GM23338 (cell line): ENCODE data around the gene CTNND2. TPM values are rescaled to one million over a fixed set of nuclear protein-coding genes. Genes with fewer than 3 reads are reported as not detected.

Source experiments
- ATAC-seq: fragments of 200-7000 bp; cut with Tn5 transposase; 3 replicates; pipeline ENCODE4 v1.9.1; 2020
- DNase-seq: peaks from one replicate; pipeline ENCODE4 v3.0.0-alpha.2; 2015; ENCODE audit warnings: low spot score
- H2AFZ ChIP-seq: fragments of 200-600 bp; sonication (generic); 2 replicates; pipeline ENCODE4 v1.8.0; 2016; ENCODE audit warnings: antibody characterized with exemption, mild to moderate bottlenecking, moderate library complexity
- H3F3A ChIP-seq: fragments of 200-600 bp; sonication (generic); replicated peaks from 2 replicates; pipeline ENCODE4 v1.8.0; 2017; ENCODE audit warnings: antibody characterized with exemption, mixed run types, low read depth
- H3K27ac ChIP-seq: fragments of 200-600 bp; sonication (generic); 2 replicates; pipeline ENCODE4 v1.6.1; 2016; ENCODE audit warnings: low read depth
- H3K27me3 ChIP-seq: fragments of 200-600 bp; sonication (generic); 2 replicates; pipeline ENCODE4 v1.8.0; 2016; ENCODE audit warnings: mild to moderate bottlenecking, mixed run types, moderate library complexity; ENCODE audit not compliant: insufficient read depth
- H3K36me3 ChIP-seq: fragments of 200-600 bp; sonication (generic); 2 replicates; pipeline ENCODE4 v1.8.0; 2016; ENCODE audit warnings: mild to moderate bottlenecking; ENCODE audit not compliant: insufficient read depth
- H3K4me1 ChIP-seq: fragments of 200-600 bp; sonication (generic); 2 replicates; pipeline ENCODE4 v1.8.0; 2016; ENCODE audit warnings: mild to moderate bottlenecking, moderate library complexity; ENCODE audit not compliant: insufficient read depth
- H3K4me2 ChIP-seq: fragments of 200-600 bp; sonication (generic); 2 replicates; pipeline ENCODE4 v1.7.1; 2017; ENCODE audit warnings: mixed run types
- H3K4me3 ChIP-seq: fragments of 200-600 bp; sonication (generic); 2 replicates; pipeline ENCODE4 v1.6.1; 2016; ENCODE audit warnings: mixed run types
- H3K79me2 ChIP-seq: fragments of 200-600 bp; sonication (generic); replicated peaks from 2 replicates; pipeline ENCODE4 v1.8.0; 2017; ENCODE audit warnings: mild to moderate bottlenecking; ENCODE audit not compliant: insufficient read depth
- H3K9me2 ChIP-seq: fragments of 200-600 bp; sonication (generic); 2 replicates; pipeline ENCODE4 v1.8.0; 2017; ENCODE audit not compliant: insufficient read depth
- H4K20me1 ChIP-seq: fragments of 200-600 bp; sonication (generic); replicated peaks from 2 replicates; pipeline ENCODE4 v1.8.0; 2017; ENCODE audit warnings: mild to moderate bottlenecking; ENCODE audit not compliant: insufficient read depth
- H3K27ac Mint-ChIP-seq: 2 replicates; pipeline ENCODE4 v1.8.0; 2020; ENCODE audit warnings: inconsistent platforms, mild to moderate bottlenecking, moderate library complexity, mixed read lengths
- H3K27me3 Mint-ChIP-seq: 3 replicates; pipeline ENCODE4 v1.8.0; 2022; ENCODE audit warnings: low read depth, mild to moderate bottlenecking, moderate library complexity, mixed read lengths, inconsistent platforms; ENCODE audit not compliant: insufficient read depth, poor library complexity
- H3K36me3 Mint-ChIP-seq: 3 replicates; pipeline ENCODE4 v1.8.0; 2021; ENCODE audit warnings: low read depth, mild to moderate bottlenecking, inconsistent platforms, moderate library complexity, mixed read lengths
- H3K4me1 Mint-ChIP-seq: 3 replicates; pipeline ENCODE4 v1.8.0; 2020; ENCODE audit warnings: mild to moderate bottlenecking, inconsistent platforms, mixed read lengths
- H3K4me3 Mint-ChIP-seq: 3 replicates; pipeline ENCODE4 v1.8.0; 2021; ENCODE audit warnings: moderate library complexity, mild to moderate bottlenecking, inconsistent platforms, mixed read lengths
- H3K9me3 Mint-ChIP-seq: 3 replicates; pipeline ENCODE4 v1.8.0; 2020; ENCODE audit warnings: moderate library complexity, mild to moderate bottlenecking, inconsistent platforms, mixed read lengths
- ETS1 ChIP-seq: IDR thresholded peaks from 2 replicates; pipeline ENCODE4 v1.6.1; 2016; ENCODE audit warnings: antibody characterized with exemption
- JUNB ChIP-seq: IDR thresholded peaks from one replicate; pipeline ENCODE4 v1.6.1; 2016; ENCODE audit warnings: antibody characterized with exemption; ENCODE audit not compliant: unreplicated experiment
- ZNF331 ChIP-seq: fragments of 250-450 bp; sonication (Bioruptor Pico); IDR thresholded peaks from 2 replicates; pipeline ENCODE4 v1.5.0; 2020; ENCODE audit warnings: low read depth, mild to moderate bottlenecking, moderate library complexity
- ZNF462 ChIP-seq: fragments of 250-450 bp; sonication (Bioruptor Pico); IDR thresholded peaks from 2 replicates; pipeline ENCODE4 v1.5.0; 2020; ENCODE audit warnings: mild to moderate bottlenecking, moderate library complexity
- polyA plus RNA-seq: library from polyadenylated mRNA; unstranded; fragments of >200 nt; fragmentation: Nextera tagmentation; extraction: Ambion mirVana; gene quantifications from 2 replicates; pipeline ENCODE4 v1.2.1, GENCODE V29; 2016
- total RNA-seq: library from RNA; depleted of rRNA; stranded (reverse); fragments of >200 nt; shearing (Covaris generic); gene quantifications from 2 replicates; pipeline ENCODE4 v1.2.3, GENCODE V29; 2014
- TF ChIP-seq, protein P1 (sequence below), 2 experiments: fragments of 200-600 bp in 1 of 2; sonication (generic) in 1 of 2; conservative IDR thresholded peaks; 2 replicates each; pipeline versions ENCODE4 v1.5.1 to v1.6.1; 2016 to 2017; ENCODE audit warnings: antibody characterized with exemption in 2 of 2, low read depth in 2 of 2, mild to moderate bottlenecking in 2 of 2, moderate library complexity in 1 of 2
- TF ChIP-seq, protein P2 (sequence below): IDR thresholded peaks from one replicate; pipeline ENCODE4 v1.6.1; 2018; ENCODE audit warnings: antibody characterized with exemption; ENCODE audit not compliant: unreplicated experiment

Gene CTNND2
- total and polyA plus RNA-seq, 2 experiments from 2014 or later: 5.1 to 7.0 TPM

DNA sequence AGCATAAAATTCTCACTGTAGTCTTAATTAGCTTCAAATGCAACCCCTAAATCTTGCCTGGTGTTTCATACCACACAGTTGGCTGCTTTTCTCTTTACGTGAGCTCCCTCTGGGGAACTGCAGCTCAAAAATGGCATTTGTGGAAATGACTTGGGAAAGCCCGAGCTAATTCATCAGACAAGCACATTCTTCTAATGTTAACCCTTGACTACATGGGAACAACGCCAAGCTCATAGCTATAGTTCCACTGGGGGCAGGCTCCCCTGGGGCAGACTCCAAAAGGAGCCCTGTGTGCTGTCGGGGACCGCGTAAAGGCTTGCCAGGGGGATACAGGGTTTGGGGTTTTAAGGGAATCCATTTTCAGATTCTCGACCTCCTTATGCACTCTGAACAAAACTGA, 841.8 kb downstream of the CTNND2 start:
- Mint-ChIP-seq H3K36me3 (peaks cover 10% of the 10 kb centered on the region), H3K4me1 (peaks cover 11% of the 10 kb centered on the region), H3K27me3 (peaks cover 5% of the 10 kb centered on the region), H3K27ac (no peak overlapping the region), H3K9me3 (peaks cover 11% of the 10 kb centered on the region), H3K4me3 (no peak overlapping the region)
- Histone ChIP-seq H3F3A (no peaks in the 10 kb centered on the region), H3K4me2 (no peak overlapping the region), H3K9me2 (peaks cover 11% of the 10 kb centered on the region; the same call in 1 of the 2 replicates), H3K4me1 (peaks cover 11% of the 10 kb centered on the region; the same call in 1 of the 2 replicates), H4K20me1 (no peaks in the 10 kb centered on the region), H3K27me3 (no peaks in the 10 kb centered on the region), H2AFZ (no peak overlapping the region), H3K27ac (no peak overlapping the region), H3K4me3 (no peak overlapping the region), H3K36me3 (no peaks in the 10 kb centered on the region), H3K79me2 (no peaks in the 10 kb centered on the region)
- TF ChIP-seq, protein P1, sequence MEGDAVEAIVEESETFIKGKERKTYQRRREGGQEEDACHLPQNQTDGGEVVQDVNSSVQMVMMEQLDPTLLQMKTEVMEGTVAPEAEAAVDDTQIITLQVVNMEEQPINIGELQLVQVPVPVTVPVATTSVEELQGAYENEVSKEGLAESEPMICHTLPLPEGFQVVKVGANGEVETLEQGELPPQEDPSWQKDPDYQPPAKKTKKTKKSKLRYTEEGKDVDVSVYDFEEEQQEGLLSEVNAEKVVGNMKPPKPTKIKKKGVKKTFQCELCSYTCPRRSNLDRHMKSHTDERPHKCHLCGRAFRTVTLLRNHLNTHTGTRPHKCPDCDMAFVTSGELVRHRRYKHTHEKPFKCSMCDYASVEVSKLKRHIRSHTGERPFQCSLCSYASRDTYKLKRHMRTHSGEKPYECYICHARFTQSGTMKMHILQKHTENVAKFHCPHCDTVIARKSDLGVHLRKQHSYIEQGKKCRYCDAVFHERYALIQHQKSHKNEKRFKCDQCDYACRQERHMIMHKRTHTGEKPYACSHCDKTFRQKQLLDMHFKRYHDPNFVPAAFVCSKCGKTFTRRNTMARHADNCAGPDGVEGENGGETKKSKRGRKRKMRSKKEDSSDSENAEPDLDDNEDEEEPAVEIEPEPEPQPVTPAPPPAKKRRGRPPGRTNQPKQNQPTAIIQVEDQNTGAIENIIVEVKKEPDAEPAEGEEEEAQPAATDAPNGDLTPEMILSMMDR (conservative IDR thresholded peaks at IDR 0.05; ENCODE audit: low read depth in 2 of 2): peak; percentile 13 to 22; a peak in 2 of 4 replicates
- TF ChIP-seq ZNF462: no peak
- peak; percentile 83 for ATAC-seq
- peak; percentile 41 for DNase-seq

DNA sequence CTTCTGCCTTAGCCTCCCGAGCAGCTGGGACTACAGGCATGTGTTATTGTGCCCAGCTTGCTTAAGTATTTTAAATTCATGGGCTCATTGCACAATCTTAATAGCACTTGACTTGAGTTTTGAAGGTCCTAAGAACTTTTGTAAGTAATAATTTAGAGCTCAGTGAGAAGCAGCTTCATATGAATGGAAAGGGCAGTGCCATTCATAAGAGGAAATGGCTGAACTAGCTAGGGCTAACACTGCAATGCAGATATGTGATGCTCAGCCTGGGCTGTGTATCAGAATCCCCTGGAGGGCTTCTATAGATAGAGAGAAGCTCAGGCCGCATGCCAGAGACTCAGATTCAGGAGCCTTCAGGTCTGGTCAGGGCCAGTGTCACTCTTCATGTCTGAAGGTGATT, 847.7 kb downstream of the CTNND2 start:
- H3K27me3 Mint-ChIP-seq: peaks cover 3% of the 10 kb centered on the region
- no peak overlapping the region for H3K27ac Mint-ChIP-seq
- no peaks in the 10 kb centered on the region for H3K4me1 Mint-ChIP-seq
- no peaks in the 10 kb centered on the region for H3F3A ChIP-seq
- H3K9me3 Mint-ChIP-seq: peaks cover 17% of the 10 kb centered on the region
- no peaks in the 10 kb centered on the region for H3K4me1 ChIP-seq
- no peak overlapping the region for H2AFZ ChIP-seq
- H3K27me3 ChIP-seq: no peaks in the 10 kb centered on the region
- no peaks in the 10 kb centered on the region for H3K36me3 ChIP-seq
- no peak overlapping the region for H3K4me3 Mint-ChIP-seq
- H3K9me2 ChIP-seq: no peaks in the 10 kb centered on the region
- H3K4me3 ChIP-seq: no peak overlapping the region
- no peak overlapping the region for H3K4me2 ChIP-seq
- DNase-seq (no peak), ATAC-seq (no peak)
- H4K20me1 ChIP-seq: no peaks in the 10 kb centered on the region
- no peaks in the 10 kb centered on the region for H3K79me2 ChIP-seq
- H3K36me3 Mint-ChIP-seq: peaks cover 15% of the 10 kb centered on the region
- no peak overlapping the region for H3K27ac ChIP-seq
- TF ChIP-seq, protein P1 (conservative IDR thresholded peaks at IDR 0.05; ENCODE audit: low read depth in 2 of 2): no peak
- TF ChIP-seq ETS1: no peak
- no peak for TF ChIP-seq JUNB
- TF ChIP-seq, protein P2, sequence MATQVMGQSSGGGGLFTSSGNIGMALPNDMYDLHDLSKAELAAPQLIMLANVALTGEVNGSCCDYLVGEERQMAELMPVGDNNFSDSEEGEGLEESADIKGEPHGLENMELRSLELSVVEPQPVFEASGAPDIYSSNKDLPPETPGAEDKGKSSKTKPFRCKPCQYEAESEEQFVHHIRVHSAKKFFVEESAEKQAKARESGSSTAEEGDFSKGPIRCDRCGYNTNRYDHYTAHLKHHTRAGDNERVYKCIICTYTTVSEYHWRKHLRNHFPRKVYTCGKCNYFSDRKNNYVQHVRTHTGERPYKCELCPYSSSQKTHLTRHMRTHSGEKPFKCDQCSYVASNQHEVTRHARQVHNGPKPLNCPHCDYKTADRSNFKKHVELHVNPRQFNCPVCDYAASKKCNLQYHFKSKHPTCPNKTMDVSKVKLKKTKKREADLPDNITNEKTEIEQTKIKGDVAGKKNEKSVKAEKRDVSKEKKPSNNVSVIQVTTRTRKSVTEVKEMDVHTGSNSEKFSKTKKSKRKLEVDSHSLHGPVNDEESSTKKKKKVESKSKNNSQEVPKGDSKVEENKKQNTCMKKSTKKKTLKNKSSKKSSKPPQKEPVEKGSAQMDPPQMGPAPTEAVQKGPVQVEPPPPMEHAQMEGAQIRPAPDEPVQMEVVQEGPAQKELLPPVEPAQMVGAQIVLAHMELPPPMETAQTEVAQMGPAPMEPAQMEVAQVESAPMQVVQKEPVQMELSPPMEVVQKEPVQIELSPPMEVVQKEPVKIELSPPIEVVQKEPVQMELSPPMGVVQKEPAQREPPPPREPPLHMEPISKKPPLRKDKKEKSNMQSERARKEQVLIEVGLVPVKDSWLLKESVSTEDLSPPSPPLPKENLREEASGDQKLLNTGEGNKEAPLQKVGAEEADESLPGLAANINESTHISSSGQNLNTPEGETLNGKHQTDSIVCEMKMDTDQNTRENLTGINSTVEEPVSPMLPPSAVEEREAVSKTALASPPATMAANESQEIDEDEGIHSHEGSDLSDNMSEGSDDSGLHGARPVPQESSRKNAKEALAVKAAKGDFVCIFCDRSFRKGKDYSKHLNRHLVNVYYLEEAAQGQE: no peak
- no peak for TF ChIP-seq ZNF331 (CRISPR knock-in tag)
